HG03060 (cell line): ENCODE measurements around the gene CFHR5.
"Not testable (repeated sequence)": the region's sequence is repeated elsewhere in the genome, so short reads cannot be mapped to it uniquely, and the experiment has no call there.

Experiments used
- ATAC-seq: cut with Tn5 transposase; IDR thresholded peaks from one replicate; pipeline ENCODE4 v1.9.1; 2021; ENCODE audit warnings: low read depth, moderate number of reproducible peaks; ENCODE audit not compliant: unreplicated experiment

The CFHR5 gene

GRCh38 chr1:197016751-197017150 lies 39.4 kb downstream of the CFHR5 start:
- no peak for ATAC-seq

- no peak for ATAC-seq
Measured at GRCh38 chr1:197017558-197018146, 40.3 kb downstream of the CFHR5 start.

- ATAC-seq = no peak
Measured at GRCh38 chr1:197021716-197022115, 44.4 kb downstream of the CFHR5 start.

GRCh38 chr1:197024460-197024859 lies 47.1 kb downstream of the CFHR5 start:
- no peak for ATAC-seq

- no peak for ATAC-seq
Measured at GRCh38 chr1:197027359-197027758, 50.0 kb downstream of the CFHR5 start.

GRCh38 chr1:197029749-197030148 lies 52.4 kb downstream of the CFHR5 start:
- ATAC-seq = no peak

GRCh38 chr1:197034631-197035339 lies 57.4 kb downstream of the CFHR5 start:
- not testable (repeated sequence) for ATAC-seq

GRCh38 chr1:197036861-197037260 lies 59.5 kb downstream of the CFHR5 start:
- no peak for ATAC-seq

- peak; percentile 76 for ATAC-seq
Measured at GRCh38 chr1:197041486-197042353, 64.4 kb downstream of the CFHR5 start.

GRCh38 chr1:197042676-197043341 lies 65.5 kb downstream of the CFHR5 start:
- ATAC-seq = no peak

- no peak for ATAC-seq
Measured at GRCh38 chr1:197049100-197049499, 71.7 kb downstream of the CFHR5 start.
